GM12872 (cell line): ENCODE measurements around the gene BCAS3.

Experiments
- CTCF ChIP-seq: IDR thresholded peaks from 3 replicates; pipeline ENCODE4 v1.5.1; 2011; ENCODE audit warnings: low read depth, mild to moderate bottlenecking, low read length, moderate library complexity; ENCODE audit not compliant: insufficient read depth

Gene BCAS3

GRCh38 chr17:60803059-60803458 lies 125.4 kb downstream of the BCAS3 start:
- TF ChIP-seq CTCF, result no peak

- TF ChIP-seq CTCF, result no peak
These were observed 127.2 kb downstream of the BCAS3 start for GRCh38 chr17:60804831-60805230.

- TF ChIP-seq CTCF, result no peak
These were observed 131.8 kb downstream of the BCAS3 start for GRCh38 chr17:60809421-60809820.

GRCh38 chr17:60817192-60817591 lies 139.5 kb downstream of the BCAS3 start:
- TF ChIP-seq CTCF, result no peak

GRCh38 chr17:60819447-60820130 lies 141.9 kb downstream of the BCAS3 start:
- no peak for TF ChIP-seq CTCF

GRCh38 chr17:60823515-60823914 lies 145.9 kb downstream of the BCAS3 start:
- no peak for TF ChIP-seq CTCF

GRCh38 chr17:60825351-60825750 lies 147.7 kb downstream of the BCAS3 start:
- TF ChIP-seq CTCF, result no peak

- no peak for TF ChIP-seq CTCF
These were observed 150.3 kb downstream of the BCAS3 start for GRCh38 chr17:60827943-60828342.
